SK-N-SH (cell line): ENCODE results near the gene ZDHHC19.

ENCODE experiments used
- CTCF ChIP-seq: fragments of 200-600 bp; sonication (generic); IDR thresholded peaks from 2 replicates; pipeline ENCODE4 v1.6.1; 2017; ENCODE audit warnings: antibody characterized with exemption, mild to moderate bottlenecking, moderate library complexity
- FOXM1 ChIP-seq: IDR thresholded peaks from 2 replicates; pipeline ENCODE4 v1.4.0; 2012; ENCODE audit warnings: low read depth, mild to moderate bottlenecking
- USF2 ChIP-seq: fragments of 150-350 bp; IDR thresholded peaks from 2 replicates; pipeline ENCODE4 v1.6.1; 2017; ENCODE audit warnings: antibody characterized with exemption, low read length, low read depth, borderline replicate concordance

GRCh38 chr3:196260784-196261183, 49.6 kb upstream of the ZDHHC19 start:
- TF ChIP-seq CTCF = no peak
- no peak for TF ChIP-seq FOXM1
- TF ChIP-seq USF2 = no peak
